GM12873 (cell line): Measurements from ENCODE around the gene TARS3.

Source experiments
- CTCF ChIP-seq: IDR thresholded peaks from 2 replicates; pipeline ENCODE4 v1.5.1; 2012; ENCODE audit warnings: low read depth, mild to moderate bottlenecking, moderate library complexity, low read length, control low read depth; ENCODE audit not compliant: insufficient read depth; ENCODE audit errors: missing control alignments

Gene TARS3

GRCh38 chr15:101612676-101613075 is 111.6 kb downstream of the TARS3 start:
- no peak for TF ChIP-seq CTCF

- TF ChIP-seq CTCF = no peak
Observed at GRCh38 chr15:101611580-101612299, 112.5 kb downstream of the TARS3 start.

GRCh38 chr15:101611007-101611406 is 113.3 kb downstream of the TARS3 start:
- no peak for TF ChIP-seq CTCF

GRCh38 chr15:101610611-101611000 is 113.7 kb downstream of the TARS3 start:
- no peak for TF ChIP-seq CTCF

GRCh38 chr15:101609742-101610610 is 114.3 kb downstream of the TARS3 start:
- TF ChIP-seq CTCF = no peak

GRCh38 chr15:101608201-101608600 is 116.1 kb downstream of the TARS3 start:
- TF ChIP-seq CTCF = no peak

GRCh38 chr15:101607108-101607507 is 117.2 kb downstream of the TARS3 start:
- TF ChIP-seq CTCF = no peak
